OCI-LY3 (cell line): ENCODE measurements around the gene ZNF91.

Source experiments
- H2AFZ ChIP-seq: fragments of 200-600, 300-600 bp; shearing (Covaris generic); 2 replicates; pipeline ENCODE4 v1.6.0; 2014; ENCODE audit warnings: antibody characterized with exemption, low read depth, low read length
- H3K27ac ChIP-seq: fragments of 200-600, 300-600 bp; sonication (generic); 2 replicates; pipeline ENCODE4 v1.5.1; 2014; ENCODE audit warnings: mild to moderate bottlenecking, low read length, moderate library complexity, mixed read lengths
- H3K27me3 ChIP-seq: fragments of 200-600, 300-600 bp; sonication (generic); 2 replicates; pipeline ENCODE4 v1.6.1; 2014; ENCODE audit warnings: low read depth, low read length, mixed read lengths
- H3K36me3 ChIP-seq: fragments of 200-600, 300-600 bp; sonication (generic); replicated peaks from 2 replicates; pipeline ENCODE3; 2014; ENCODE audit warnings: low read depth, low read length, mixed read lengths
- H3K4me1 ChIP-seq: fragments of 300-600, 200-600 bp; sonication (generic); 2 replicates; pipeline ENCODE4 v1.6.1; 2014; ENCODE audit warnings: low read length, mixed read lengths
- H3K4me2 ChIP-seq: fragments of 200-600, 300-600 bp; sonication (generic); 2 replicates; pipeline ENCODE4 v1.6.1; 2014; ENCODE audit warnings: low read length, mixed read lengths
- H3K4me3 ChIP-seq: fragments of 300-600, 200-600 bp; sonication (generic); 2 replicates; pipeline ENCODE4 v1.5.1; 2014; ENCODE audit warnings: antibody characterized with exemption, mild to moderate bottlenecking, low read length, moderate library complexity
- H3K79me2 ChIP-seq: fragments of 300-600, 200-600 bp; shearing (Covaris generic); 2 replicates; pipeline ENCODE4 v1.6.1; 2014; ENCODE audit warnings: mild to moderate bottlenecking, low read length, mixed read lengths
- H3K9ac ChIP-seq: fragments of 300-600, 200-600 bp; shearing (Covaris generic); 2 replicates; pipeline ENCODE4 v1.6.0; 2014; ENCODE audit warnings: mild to moderate bottlenecking, low read length, moderate library complexity
- H3K9me3 ChIP-seq: fragments of 200-600, 300-600 bp; shearing (Covaris generic); 2 replicates; pipeline ENCODE4 v1.6.1; 2014; ENCODE audit warnings: low read length, mixed read lengths; ENCODE audit not compliant: insufficient read depth
- H4K20me1 ChIP-seq: fragments of 200-600, 300-600 bp; sonication (generic); 2 replicates; pipeline ENCODE4 v1.6.1; 2016; ENCODE audit warnings: low read length, mixed read lengths; ENCODE audit not compliant: insufficient read depth
- EZH2phosphoT487 ChIP-seq: fragments of 200-600 bp; shearing (Covaris generic); IDR thresholded peaks from 2 replicates; pipeline ENCODE4 v1.6.1; 2018; ENCODE audit warnings: antibody characterized with exemption, mixed run types, low read depth
- TF ChIP-seq, protein P1 (sequence below): fragments of 200-600, 300-600 bp; sonication (generic); IDR thresholded peaks from 2 replicates; pipeline ENCODE4 v1.5.1; 2014; ENCODE audit warnings: antibody characterized with exemption, low read length, low read depth

The ZNF91 gene

DNA sequence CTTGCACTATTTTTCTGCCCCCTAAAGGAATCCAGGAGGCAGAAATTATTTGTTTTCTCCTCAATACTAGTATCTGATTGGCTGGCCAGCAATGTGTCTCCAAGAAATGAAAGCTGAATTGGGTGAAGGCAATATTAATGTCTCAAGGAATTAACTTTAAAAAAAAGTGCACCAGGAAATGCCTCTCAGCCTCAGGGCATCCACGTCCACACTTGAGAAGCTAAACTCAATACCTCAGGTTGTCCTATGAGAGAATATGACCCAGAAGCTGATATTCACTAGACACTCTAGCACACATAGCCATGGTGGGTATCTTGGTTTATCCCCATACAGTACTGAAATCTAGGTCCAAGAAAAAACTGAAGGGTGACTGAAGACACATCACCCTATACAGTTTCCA, 2.1 kb downstream of the ZNF91 start:
- Histone ChIP-seq H3K9me3 (peaks cover 27% of the 10 kb centered on the region; the same call in 1 of the 2 replicates), H3K79me2 (peaks cover 72% of the 10 kb centered on the region), H4K20me1 (0 out of 2 replicates have a peak, but pooled peaks cover 8% of the 10 kb centered on the region), H3K27ac (no peak overlapping the region), H3K27me3 (no peaks in the 10 kb centered on the region), H3K4me2 (no peak overlapping the region), H3K9ac (no peak overlapping the region), H2AFZ (no peak overlapping the region), H3K4me3 (no peak overlapping the region), H3K4me1 (peaks cover 7% of the 10 kb centered on the region; the same call in 1 of the 2 replicates), H3K36me3 (peaks cover 54% of the 10 kb centered on the region)
- TF ChIP-seq, protein P1, sequence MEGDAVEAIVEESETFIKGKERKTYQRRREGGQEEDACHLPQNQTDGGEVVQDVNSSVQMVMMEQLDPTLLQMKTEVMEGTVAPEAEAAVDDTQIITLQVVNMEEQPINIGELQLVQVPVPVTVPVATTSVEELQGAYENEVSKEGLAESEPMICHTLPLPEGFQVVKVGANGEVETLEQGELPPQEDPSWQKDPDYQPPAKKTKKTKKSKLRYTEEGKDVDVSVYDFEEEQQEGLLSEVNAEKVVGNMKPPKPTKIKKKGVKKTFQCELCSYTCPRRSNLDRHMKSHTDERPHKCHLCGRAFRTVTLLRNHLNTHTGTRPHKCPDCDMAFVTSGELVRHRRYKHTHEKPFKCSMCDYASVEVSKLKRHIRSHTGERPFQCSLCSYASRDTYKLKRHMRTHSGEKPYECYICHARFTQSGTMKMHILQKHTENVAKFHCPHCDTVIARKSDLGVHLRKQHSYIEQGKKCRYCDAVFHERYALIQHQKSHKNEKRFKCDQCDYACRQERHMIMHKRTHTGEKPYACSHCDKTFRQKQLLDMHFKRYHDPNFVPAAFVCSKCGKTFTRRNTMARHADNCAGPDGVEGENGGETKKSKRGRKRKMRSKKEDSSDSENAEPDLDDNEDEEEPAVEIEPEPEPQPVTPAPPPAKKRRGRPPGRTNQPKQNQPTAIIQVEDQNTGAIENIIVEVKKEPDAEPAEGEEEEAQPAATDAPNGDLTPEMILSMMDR, result no peak
- no peak for TF ChIP-seq EZH2phosphoT487

DNA sequence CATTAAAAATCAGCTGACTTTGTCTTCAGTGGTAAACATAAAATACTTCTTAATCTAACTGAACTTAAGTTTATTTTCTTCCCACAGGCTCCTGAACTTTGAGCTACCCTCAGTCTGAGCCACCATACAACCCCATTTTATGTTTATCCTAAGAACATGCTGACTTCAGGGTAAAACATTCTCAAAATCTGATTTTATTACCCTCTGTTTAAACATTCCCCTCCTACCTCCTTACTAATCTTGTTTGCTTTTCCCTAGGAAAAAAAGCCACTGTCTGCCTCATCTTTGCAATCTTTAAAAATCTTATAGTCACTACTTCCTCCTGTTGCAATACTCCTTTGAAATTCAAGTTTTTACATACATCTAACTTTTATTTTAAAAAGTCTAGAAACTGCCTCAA, 4.0 kb downstream of the ZNF91 start:
- H3K4me3 ChIP-seq, result no peak overlapping the region
- TF ChIP-seq EZH2phosphoT487, result no peak
- TF ChIP-seq, protein P1, result no peak
- H3K9me3 ChIP-seq, result peaks cover 34% of the 10 kb centered on the region; the same call in 1 of the 2 replicates
- peaks cover 7% of the 10 kb centered on the region; the same call in 1 of the 2 replicates for H3K4me1 ChIP-seq
- H3K79me2 ChIP-seq, result peaks cover 91% of the 10 kb centered on the region
- H3K9ac ChIP-seq, result no peak overlapping the region
- H3K27me3 ChIP-seq, result no peaks in the 10 kb centered on the region
- H3K27ac ChIP-seq, result no peak overlapping the region
- H3K36me3 ChIP-seq, result peaks cover 69% of the 10 kb centered on the region
- H4K20me1 ChIP-seq, result peaks cover 11% of the 10 kb centered on the region; the same call in 1 of the 2 replicates
- no peak overlapping the region for H3K4me2 ChIP-seq
- H2AFZ ChIP-seq, result no peak overlapping the region

DNA sequence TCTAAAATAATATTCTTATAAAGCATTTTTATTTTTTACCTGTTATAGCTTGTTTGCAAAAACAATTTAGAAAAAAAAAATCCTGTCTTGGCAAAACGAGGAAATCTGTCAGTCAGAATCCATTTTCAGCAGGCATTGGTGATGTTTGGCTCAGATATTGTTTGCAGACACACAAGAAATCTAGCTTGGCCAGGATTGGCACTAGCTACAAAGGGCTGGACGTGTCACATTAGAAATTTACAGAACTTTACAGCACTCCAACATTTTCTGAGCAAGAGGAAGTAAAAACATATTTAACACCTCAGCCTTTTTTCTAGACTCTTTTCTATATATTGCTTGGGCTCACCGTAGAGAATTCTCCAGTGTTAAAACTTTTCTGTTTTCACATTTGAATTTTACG, 9.9 kb downstream of the ZNF91 start:
- Histone ChIP-seq H3K36me3 (peaks cover 96% of the 10 kb centered on the region), H3K4me1 (no peaks in the 10 kb centered on the region), H3K4me2 (no peak overlapping the region), H4K20me1 (peaks cover 15% of the 10 kb centered on the region; the same call in 1 of the 2 replicates), H3K9ac (no peak overlapping the region), H3K27me3 (no peaks in the 10 kb centered on the region), H3K4me3 (no peak overlapping the region), H2AFZ (no peak overlapping the region), H3K9me3 (peaks cover 65% of the 10 kb centered on the region), H3K79me2 (peaks cover 100% of the 10 kb centered on the region), H3K27ac (no peak overlapping the region)
- TF ChIP-seq, protein P1, result no peak
- TF ChIP-seq EZH2phosphoT487, result no peak

DNA sequence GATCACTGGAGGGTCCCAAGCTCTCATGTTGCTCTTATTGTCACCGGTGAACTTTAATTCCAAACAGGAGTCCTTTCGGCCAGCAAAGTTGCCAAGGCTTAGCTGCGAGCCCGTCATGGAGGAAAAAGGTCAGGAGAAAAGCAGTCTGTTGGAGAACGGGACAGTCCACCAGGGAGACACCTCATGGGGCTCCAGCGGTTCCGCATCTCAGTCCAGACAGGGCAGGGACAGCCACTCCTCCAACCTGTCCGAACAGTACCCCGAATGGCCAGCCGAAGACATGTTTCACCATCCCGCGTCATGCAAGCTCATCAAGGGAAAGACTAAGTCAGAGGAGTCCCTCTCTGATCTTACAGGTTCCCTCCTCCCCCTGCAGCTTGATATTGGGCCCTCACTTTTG, 10.4 kb downstream of the ZNF91 start:
- Histone ChIP-seq H4K20me1 (peaks cover 14% of the 10 kb centered on the region; the same call in 1 of the 2 replicates), H3K9me3 (peaks cover 66% of the 10 kb centered on the region), H3K79me2 (peaks cover 100% of the 10 kb centered on the region), H3K4me2 (no peak overlapping the region), H3K27me3 (no peaks in the 10 kb centered on the region), H3K36me3 (peaks cover 95% of the 10 kb centered on the region), H2AFZ (no peak overlapping the region), H3K9ac (no peak overlapping the region), H3K4me3 (no peak overlapping the region), H3K27ac (no peak overlapping the region), H3K4me1 (no peaks in the 10 kb centered on the region)
- TF ChIP-seq, protein P1, result no peak
- no peak for TF ChIP-seq EZH2phosphoT487
